PC-3 (cell line): ENCODE results near the gene OXGR1.
"Not testable (repeated sequence)": the region's sequence is repeated elsewhere in the genome, so short reads cannot be mapped to it uniquely, and the experiment has no call there.

ENCODE experiments used
- CTCF ChIP-seq: fragments of 300-600 bp; sonication (generic); conservative IDR thresholded peaks from 2 replicates; pipeline ENCODE4 v1.5.1; 2017; ENCODE audit warnings: antibody characterized with exemption, low read depth, mild to moderate bottlenecking, low read length
- EZH2phosphoT487 ChIP-seq: fragments of 300-600 bp; sonication (generic); IDR thresholded peaks from 2 replicates; pipeline ENCODE4 v1.6.1; 2018; ENCODE audit warnings: mild to moderate bottlenecking, antibody characterized with exemption, low read length, borderline replicate concordance

- TF ChIP-seq CTCF, EZH2phosphoT487: not testable (repeated sequence)
These were observed 14.4 kb downstream of the OXGR1 start for GRCh38 chr13:96979861-96980260.
